GM21515 (cell line): ENCODE data around the gene GGT7.

Experiments
- ATAC-seq: cut with Tn5 transposase; IDR thresholded peaks from one replicate; pipeline ENCODE4 v1.9.1; 2021; ENCODE audit not compliant: unreplicated experiment

Gene GGT7

DNA sequence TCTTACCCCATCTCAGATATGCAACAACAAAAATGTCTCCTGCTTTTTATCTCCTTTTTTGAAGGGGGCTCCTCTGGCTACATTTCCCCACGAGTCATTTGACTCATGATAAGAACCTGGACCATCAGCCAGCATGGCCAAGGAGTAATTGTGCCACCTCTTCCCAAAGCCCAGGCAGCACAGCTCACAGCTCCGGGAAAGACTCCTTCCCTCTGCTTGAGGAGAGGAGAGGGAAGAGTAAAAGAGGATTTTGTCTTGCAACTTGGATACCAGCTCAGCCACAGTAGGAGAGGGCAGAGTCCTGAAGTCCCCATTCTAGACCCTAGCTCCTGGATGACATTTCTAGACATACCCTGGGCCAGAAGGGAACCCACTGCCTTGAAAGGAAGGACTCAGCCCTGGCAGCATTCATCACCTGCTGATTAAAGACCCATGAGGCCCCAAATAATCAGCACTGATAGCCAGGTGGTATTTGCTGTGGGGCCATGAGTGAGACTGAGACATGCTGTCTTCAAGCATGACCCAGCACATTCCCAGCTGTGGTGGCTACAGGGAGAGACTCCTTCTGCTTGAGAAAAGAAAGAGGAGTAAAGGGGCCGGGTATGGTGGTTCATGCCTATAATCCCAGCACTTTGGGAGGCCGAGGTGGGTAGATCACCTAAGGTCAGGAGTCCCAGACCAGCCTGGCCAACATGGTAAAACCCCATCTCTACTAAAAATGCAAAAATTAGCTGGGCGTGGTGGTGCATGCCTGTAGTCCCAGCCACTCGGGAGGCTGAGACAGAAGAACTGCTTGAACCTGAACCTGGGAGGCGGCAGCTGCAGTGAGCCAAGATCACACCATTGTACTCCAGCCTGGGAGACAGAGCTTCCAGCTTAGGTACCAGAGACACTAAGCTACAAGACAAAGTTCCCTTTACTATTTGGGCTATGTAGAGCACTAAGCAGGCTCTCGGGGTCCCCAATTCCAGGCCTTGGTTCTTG lies 75.4 kb downstream of the GGT7 start:
- no peak for ATAC-seq
